Measurements from ENCODE around the gene KIF16B. TPM values are rescaled to one million over a fixed set of nuclear protein-coding genes. Genes with fewer than 3 reads are reported as not detected.

Gene KIF16B
- total and polyA plus RNA-seq, 2 donors (not counting 3 experiments of a cell fraction or from before 2014, with no cell fraction given) = 2.9 to 8.8 TPM

- H3K4me2 ChIP-seq (ENCODE audit: insufficient read depth, low read length) = no peak overlapping the region
- H4K20me1 ChIP-seq (replicated peaks; ENCODE audit: control insufficient read depth, extremely low read depth, insufficient read depth, low read length) = no peaks in the 10 kb centered on the region
- no peaks in the 10 kb centered on the region for H3K9me1 ChIP-seq (replicated peaks; ENCODE audit: control insufficient read depth, extremely low read depth, insufficient read depth, low read length)
- H3K79me2 ChIP-seq (ENCODE audit: control insufficient read depth, insufficient read depth, low read length) = no peaks in the 10 kb centered on the region
- no peak overlapping the region for H3K4me3 ChIP-seq (replicated peaks in 1 of 3; ENCODE audit: insufficient read depth in 1 of 3, low read depth in 1 of 3, low read length in 3 of 3)
- POLR2A ChIA-PET = no interaction called here
- CTCF ChIA-PET = interaction anchor here (0.8 kb wide), 1 partner anchor 18 kb away, joined by 3 read pairs; no protein-coding TSS in a partner anchor
- no peaks in the 10 kb centered on the region for H3K4me1 ChIP-seq (ENCODE audit: control insufficient read depth, extremely low read depth, insufficient read depth, low read length)
- intact Hi-C loops (cut with micrococcal nuclease) (loop anchor here (10.0 kb wide), 1 partner anchor 313 kb away; no protein-coding TSS in a partner anchor), dilution Hi-C loops (cut with MboI; ENCODE audit: extremely low pct_ligation_motif_present, low sequenced_read_pairs) (no loop called here)
- H3K9me3 ChIP-seq (replicated peaks; ENCODE audit: control insufficient read depth, insufficient read depth, low read length) = no peaks in the 10 kb centered on the region
- no peak for TF ChIP-seq JUN (IDR thresholded peaks at IDR 0.05; ENCODE audit: borderline replicate concordance, insufficient read depth, insufficient read length, low read depth)
- TF ChIP-seq CTCF (IDR thresholded peaks at IDR 0.05; ENCODE audit: extremely low read depth in 1 of 2, insufficient read depth in 1 of 2, low read depth in 1 of 2, low read length in 2 of 2) = no peak
- no peak for TF ChIP-seq GATA2 (IDR thresholded peaks at IDR 0.05; ENCODE audit: insufficient read depth, insufficient read length, low read depth, low read length)
- TF ChIP-seq FOS (IDR thresholded peaks at IDR 0.05; ENCODE audit: borderline replicate concordance, insufficient read depth, low read length) = no peak
- TF ChIP-seq MYC (IDR thresholded peaks at IDR 0.05; ENCODE audit: low read depth, low read length) = no peak
- TF ChIP-seq POLR2AphosphoS5 (IDR thresholded peaks at IDR 0.05; ENCODE audit: insufficient read depth, low read depth, low read length) = no peak
- no peak for TF ChIP-seq EZH2 (IDR thresholded peaks at IDR 0.05; ENCODE audit: borderline replicate concordance, low read depth, low read length, severe bottlenecking)
- TF ChIP-seq MAX (IDR thresholded peaks at IDR 0.05; ENCODE audit: insufficient read depth, insufficient read length) = no peak
- TF ChIP-seq POLR2A (IDR thresholded peaks at IDR 0.05; ENCODE audit: low read depth, low read length) = no peak
- no peak overlapping the region for H2AFZ ChIP-seq (ENCODE audit: low read depth, low read length)
- H3K9ac ChIP-seq (replicated peaks; ENCODE audit: extremely low read depth, insufficient read depth, low read length) = no peak overlapping the region
- no peak for FAIRE-seq
- H3K27ac ChIP-seq (ENCODE audit: insufficient read depth, low read depth, low read length) = no peak overlapping the region
- H3K36me3 ChIP-seq (ENCODE audit: control insufficient read depth in 2 of 2, extremely low read depth in 1 of 2, insufficient read depth in 2 of 2, low read length in 2 of 2) = no peaks in the 10 kb centered on the region
- H3K27me3 ChIP-seq (ENCODE audit: control insufficient read depth in 2 of 2, insufficient read depth in 2 of 2, low read length in 2 of 2) = no peaks in the 10 kb centered on the region
- no TSS peak for BruUV-seq (replicated peaks)
- DNase-seq (ENCODE audit: low read depth, low spot score) = no peak
Measured at GRCh38 chr20:16457514-16457913, 115.7 kb downstream of the KIF16B start.
